RWPE1 (cell line): ENCODE results near the gene GMEB2.

Experiments
- CTCF ChIA-PET: fragments of 350-600 bp; sonication (Branson Sonifier 250); formaldehyde crosslinking; extraction: SDS; loops from one replicate; lab custom pipeline; 2021; lab: Yijun Ruan, JAX
- POLR2A ChIA-PET: fragments of 400-600 bp; formaldehyde crosslinking; extraction: SDS; loops from one replicate; lab custom pipeline; 2020; ENCODE audit warnings: antibody characterized with exemption; ENCODE audit not compliant: low non-redundant PET; lab: Yijun Ruan, JAX
- DNase-seq: peaks from one replicate; pipeline ENCODE4 v3.0.0; 2012; ENCODE audit warnings: low spot score
- H3K27ac ChIP-seq: fragments of 450-650 bp; 2 replicates; pipeline ENCODE4 v1.5.1; 2017
- CTCF ChIP-seq: fragments of 450-650 bp; conservative IDR thresholded peaks from 2 replicates; pipeline ENCODE4 v1.5.1; 2017; ENCODE audit warnings: low read depth, mild to moderate bottlenecking

The GMEB2 gene

DNA sequence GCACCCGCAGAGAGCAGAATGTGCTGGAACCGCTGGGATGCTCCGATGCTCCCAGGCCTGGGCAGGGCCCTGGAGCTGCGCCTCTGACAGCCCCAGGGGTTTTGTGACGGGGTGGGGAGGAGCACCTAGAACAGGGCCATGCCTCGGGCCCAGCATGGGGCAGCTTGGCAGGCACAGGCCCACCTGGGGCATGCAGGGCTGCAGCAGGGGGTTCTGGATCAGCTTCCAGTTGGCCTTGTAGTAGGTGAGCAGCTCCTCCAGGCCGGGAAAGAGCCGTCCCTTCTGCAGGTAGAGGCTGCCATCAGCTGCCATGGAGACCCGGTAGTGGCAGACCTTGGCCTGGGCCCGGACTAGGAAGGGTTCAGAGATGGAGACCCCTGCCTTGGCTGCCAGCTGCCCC lies 83.8 kb downstream of the GMEB2 start:
- no peak for TF ChIP-seq CTCF
- ChIA-PET POLR2A (interaction anchor here (0.9 kb wide), 1 partner anchor 10 kb away, joined by 3 read pairs; no protein-coding TSS in a partner anchor), CTCF (interaction anchor here (0.9 to 1.3 kb wide), 2 partner anchors 155 to 234 kb away, joined by 3 read pairs; no protein-coding TSS in a partner anchor)
- H3K27ac ChIP-seq, result peak overlapping the region; percentile 38
- no peak for DNase-seq

- no peak for DNase-seq
- TF ChIP-seq CTCF, result no peak
- ChIA-PET CTCF (interaction anchor here (1.3 kb wide), 1 partner anchor 233 kb away, joined by 3 read pairs; no protein-coding TSS in a partner anchor), POLR2A (interaction anchor here (0.8 to 1.7 kb wide), 2 partner anchors 12 to 22 kb away, joined by 3 to 4 read pairs; no protein-coding TSS in a partner anchor)
- H3K27ac ChIP-seq, result peak overlapping the region; percentile 38
These were observed 84.2 kb downstream of the GMEB2 start for GRCh38 chr20:63542696-63543095.

DNA sequence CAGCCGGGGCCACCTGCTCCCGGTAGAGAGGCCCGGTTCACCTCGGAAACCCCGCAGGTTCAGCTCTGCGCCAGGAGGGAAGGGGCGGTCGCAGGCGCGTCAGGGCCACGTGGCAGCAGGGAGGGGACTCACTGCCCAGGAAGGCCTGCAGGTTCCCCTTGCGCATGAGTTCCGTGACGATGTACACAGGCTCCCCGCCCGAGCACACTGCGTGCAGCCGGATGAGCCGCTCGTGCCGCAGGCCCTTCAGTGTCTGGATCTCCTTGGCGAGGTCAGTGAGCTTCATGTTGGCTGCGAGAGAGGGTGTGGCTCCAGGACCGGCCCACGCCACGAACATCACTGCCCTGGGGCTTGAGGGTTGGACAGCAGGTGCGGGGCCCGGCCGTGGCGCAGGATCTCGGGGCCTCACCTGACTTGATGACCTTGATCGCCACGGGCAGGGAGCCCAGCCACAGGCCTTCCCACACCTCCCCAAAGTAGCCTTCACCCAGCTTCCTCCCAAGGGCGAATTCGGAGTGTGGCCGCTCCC lies 84.8 kb downstream of the GMEB2 start:
- DNase-seq, result no peak
- no peak overlapping the region; the same call in 1 of the 2 replicates for H3K27ac ChIP-seq
- CTCF ChIA-PET, result interaction anchor here (0.6 to 1.1 kb wide), 4 partner anchors 40 to 442 kb away, joined by 3 to 6 read pairs (median 3); no protein-coding TSS in a partner anchor
- TF ChIP-seq CTCF, result no peak
- POLR2A ChIA-PET, result interaction anchor here (0.8 to 1.7 kb wide), 2 partner anchors 13 to 21 kb away, joined by 3 to 4 read pairs; no protein-coding TSS in a partner anchor

GRCh38 chr20:63541371-63541770 lies 85.5 kb downstream of the GMEB2 start:
- no peak for TF ChIP-seq CTCF
- CTCF ChIA-PET, result interaction anchor here (0.6 to 1.1 kb wide), 3 partner anchors 41 to 443 kb away, joined by 3 to 6 read pairs (median 4); no protein-coding TSS in a partner anchor
- no peak overlapping the region; the same call in 1 of the 2 replicates for H3K27ac ChIP-seq
- POLR2A ChIA-PET, result interaction anchor here (1.7 kb wide), 1 partner anchor 14 kb away, joined by 4 read pairs; no protein-coding TSS in a partner anchor
- no peak for DNase-seq

- POLR2A ChIA-PET, result interaction anchor here (1.7 kb wide), 1 partner anchor 15 kb away, joined by 4 read pairs; no protein-coding TSS in a partner anchor
- TF ChIP-seq CTCF, result no peak
- no peak for DNase-seq
- peak overlapping the region; percentile 20; the same call in 1 of the 2 replicates for H3K27ac ChIP-seq
- CTCF ChIA-PET, result interaction anchor here (0.8 to 1.1 kb wide), 4 partner anchors 20 to 159 kb away, joined by 3 to 4 read pairs (median 4); no protein-coding TSS in a partner anchor
These were observed 86.3 kb downstream of the GMEB2 start for GRCh38 chr20:63540417-63541186.
